IMR-90 (cell line): Measurements from ENCODE around the gene YTHDC2. TPM values are rescaled to one million over a fixed set of nuclear protein-coding genes. Genes with fewer than 3 reads are reported as not detected.

Source experiments
- ATAC-seq: fragments of 200-7000 bp; cut with Tn5 transposase; 2 replicates; pipeline ENCODE4 v1.9.1; 2020; ENCODE audit warnings: low read depth, mild to moderate bottlenecking, moderate library complexity
- BruUV-seq: library from RNA; stranded (reverse); fragments of 400-500 nt; replicated peaks from 2 replicates; lab custom pipeline; 2021; lab: Mats Ljungman, UMichigan
- CTCF ChIA-PET: fragments of 300-600 bp; formaldehyde crosslinking; extraction: SDS; loops from one replicate; lab custom pipeline; 2021; ENCODE audit warnings: antibody characterized with exemption; lab: Yijun Ruan, JAX
- POLR2A ChIA-PET: fragments of 300-600 bp; sonication (Branson Sonifier 250); formaldehyde crosslinking; loops from one replicate; lab custom pipeline; 2022; ENCODE audit warnings: antibody characterized with exemption; ENCODE audit not compliant: unreplicated experiment; lab: Charles Lee
- DNase-seq: peaks from one replicate; pipeline ENCODE4 v3.0.0; 2013
- H2AFZ ChIP-seq: replicated peaks from 2 replicates; pipeline ENCODE3; 2013; ENCODE audit warnings: low read length, mild to moderate bottlenecking; ENCODE audit not compliant: poor library complexity
- H2AK5ac ChIP-seq: 2 replicates; pipeline ENCODE4 v1.6.1; 2013; ENCODE audit warnings: low read depth, low read length, inconsistent platforms
- H2AK9ac ChIP-seq: replicated peaks from 2 replicates; pipeline ENCODE3; 2013; ENCODE audit warnings: mild to moderate bottlenecking, low read depth, low read length, moderate library complexity; ENCODE audit not compliant: poor library complexity
- H2BK120ac ChIP-seq: 2 replicates; pipeline ENCODE4 v1.6.1; 2013; ENCODE audit warnings: low read depth, low read length, inconsistent platforms
- H2BK15ac ChIP-seq: 3 replicates; pipeline ENCODE4 v1.6.1; 2013; ENCODE audit warnings: low read depth, low read length, inconsistent platforms
- H2BK20ac ChIP-seq: 2 replicates; pipeline ENCODE4 v1.6.1; 2013; ENCODE audit warnings: low read depth, mild to moderate bottlenecking, inconsistent platforms, low read length, moderate library complexity
- H2BK5ac ChIP-seq: 2 replicates; pipeline ENCODE4 v1.6.1; 2013; ENCODE audit warnings: mild to moderate bottlenecking, low read depth, low read length, inconsistent platforms; ENCODE audit not compliant: poor library complexity, severe bottlenecking
- H3K14ac ChIP-seq: replicated peaks from 2 replicates; pipeline ENCODE4 v1.6.1; 2013; ENCODE audit warnings: low read depth, low read length, inconsistent platforms
- H3K18ac ChIP-seq: 2 replicates; pipeline ENCODE4 v1.6.1; 2013; ENCODE audit warnings: low read depth, low read length, control low read depth
- H3K23ac ChIP-seq: 2 replicates; pipeline ENCODE4 v1.6.1; 2013; ENCODE audit warnings: low read depth, low read length, inconsistent platforms
- H3K27ac ChIP-seq: 2 replicates; pipeline ENCODE4 v1.5.1; 2013; ENCODE audit warnings: mild to moderate bottlenecking, control low read depth, low read length; ENCODE audit not compliant: insufficient read depth
- H3K27me3 ChIP-seq: 2 replicates; pipeline ENCODE4 v1.6.1; 2013; ENCODE audit warnings: low read length; ENCODE audit not compliant: control insufficient read depth, insufficient read depth
- H3K36me3 ChIP-seq: 2 replicates; pipeline ENCODE4 v1.6.1; 2013; ENCODE audit warnings: low read length, mixed read lengths; ENCODE audit not compliant: control insufficient read depth, insufficient read depth
- H3K4ac ChIP-seq: 2 replicates; pipeline ENCODE4 v1.6.1; 2013; ENCODE audit warnings: low read depth, low read length, inconsistent platforms
- H3K4me1 ChIP-seq: 2 replicates; pipeline ENCODE4 v1.6.1; 2013; ENCODE audit warnings: low read length, mixed read lengths; ENCODE audit not compliant: control insufficient read depth, insufficient read depth
- H3K4me2 ChIP-seq: 2 replicates; pipeline ENCODE4 v1.6.1; 2013; ENCODE audit warnings: low read depth, mild to moderate bottlenecking, control low read depth, low read length, moderate library complexity
- H3K4me3 ChIP-seq: 2 replicates; pipeline ENCODE4 v1.5.1; 2013; ENCODE audit warnings: low read depth, mild to moderate bottlenecking, control low read depth, low read length, moderate library complexity; ENCODE audit not compliant: insufficient read depth
- H3K56ac ChIP-seq: 2 replicates; pipeline ENCODE4 v1.6.1; 2013; ENCODE audit warnings: low read length, inconsistent platforms; ENCODE audit not compliant: insufficient read depth; ENCODE audit errors: extremely low read depth
- H3K79me1 ChIP-seq, 2 experiments: 2 replicates each; pipeline ENCODE4 v1.6.1; 2013; ENCODE audit warnings: low read length in 2 of 2, inconsistent platforms in 1 of 2, low read depth in 1 of 2
- H3K9ac ChIP-seq: 2 replicates; pipeline ENCODE4 v1.6.1; 2013; ENCODE audit warnings: low read depth, low read length, control low read depth
- H3K9me1 ChIP-seq: 2 replicates; pipeline ENCODE4 v1.6.1; 2013; ENCODE audit warnings: low read length, inconsistent platforms; ENCODE audit not compliant: insufficient read depth
- H3K9me3 ChIP-seq: 2 replicates; pipeline ENCODE4 v1.6.1; 2013; ENCODE audit warnings: low read length; ENCODE audit not compliant: control insufficient read depth, insufficient read depth
- H4K20me1 ChIP-seq: 2 replicates; pipeline ENCODE4 v1.6.1; 2013; ENCODE audit warnings: low read length, inconsistent platforms; ENCODE audit not compliant: insufficient read depth
- H4K5ac ChIP-seq: 2 replicates; pipeline ENCODE4 v1.6.1; 2013; ENCODE audit warnings: mild to moderate bottlenecking, low read depth, low read length, control low read depth
- H4K8ac ChIP-seq, 2 experiments: 2 replicates each; pipeline ENCODE4 v1.6.1; 2013; ENCODE audit warnings: low read depth in 2 of 2, low read length in 2 of 2, control low read depth in 1 of 2, inconsistent platforms in 1 of 2
- H4K91ac ChIP-seq: 2 replicates; pipeline ENCODE4 v1.6.1; 2013; ENCODE audit warnings: low read depth, low read length, inconsistent platforms; ENCODE audit not compliant: insufficient read depth
- BHLHE40 ChIP-seq: fragments of 150-350 bp; IDR thresholded peaks from 2 replicates; pipeline ENCODE4 v1.6.1; 2016; ENCODE audit warnings: mild to moderate bottlenecking, low read depth, low read length
- CEBPB ChIP-seq: IDR thresholded peaks from 2 replicates; pipeline ENCODE4 v1.6.1; 2012; ENCODE audit warnings: low read depth, low read length, improper control_type of control experiment
- CHD1 ChIP-seq: IDR thresholded peaks from 2 replicates; pipeline ENCODE4 v1.6.1; 2012; ENCODE audit warnings: low read depth, low read length, improper control_type of control experiment
- CTCF ChIP-seq: conservative IDR thresholded peaks from 2 replicates; pipeline ENCODE4 v1.5.1; 2012; ENCODE audit warnings: mild to moderate bottlenecking, low read depth, low read length, improper control_type of control experiment
- ELK1 ChIP-seq: fragments of 150-350 bp; IDR thresholded peaks from 2 replicates; pipeline ENCODE4 v1.6.1; 2016; ENCODE audit warnings: low read depth, mild to moderate bottlenecking, low read length, moderate library complexity, borderline replicate concordance
- FOS ChIP-seq: fragments of 150-350 bp; IDR thresholded peaks from 2 replicates; pipeline ENCODE4 v1.6.1; 2016; ENCODE audit warnings: low read depth, low read length
- MAFK ChIP-seq: IDR thresholded peaks from 2 replicates; pipeline ENCODE4 v1.6.1; 2012; ENCODE audit warnings: low read depth, low read length, improper control_type of control experiment
- MAZ ChIP-seq: IDR thresholded peaks from 2 replicates; pipeline ENCODE4 v1.6.1; 2012; ENCODE audit warnings: low read depth, mild to moderate bottlenecking, low read length, improper control_type of control experiment, moderate library complexity, borderline replicate concordance
- MXI1 ChIP-seq: IDR thresholded peaks from 2 replicates; pipeline ENCODE4 v1.6.1; 2012; ENCODE audit warnings: low read depth, mild to moderate bottlenecking, low read length, moderate library complexity, borderline replicate concordance
- NFE2L2 ChIP-seq: fragments of 150-350 bp; IDR thresholded peaks from 2 replicates; pipeline ENCODE4 v1.6.1; 2016; ENCODE audit warnings: low read depth, mild to moderate bottlenecking, low read length
- POLR2A ChIP-seq: IDR thresholded peaks from 2 replicates; pipeline ENCODE4 v1.6.1; 2012; ENCODE audit warnings: mild to moderate bottlenecking, low read depth, low read length
- RAD21 ChIP-seq: IDR thresholded peaks from 2 replicates; pipeline ENCODE4 v1.6.1; 2012; ENCODE audit warnings: low read length, improper control_type of control experiment
- RCOR1 ChIP-seq: IDR thresholded peaks from 2 replicates; pipeline ENCODE4 v1.6.1; 2012; ENCODE audit warnings: mild to moderate bottlenecking, low read length, improper control_type of control experiment; ENCODE audit not compliant: insufficient replicate concordance
- RFX5 ChIP-seq: IDR thresholded peaks from 2 replicates; pipeline ENCODE4 v1.8.0; 2012; ENCODE audit warnings: low read depth, mild to moderate bottlenecking, low read length, moderate library complexity
- SMC3 ChIP-seq: fragments of 150-350 bp; IDR thresholded peaks from 2 replicates; pipeline ENCODE4 v1.6.1; 2016; ENCODE audit warnings: low read depth, mild to moderate bottlenecking, antibody characterized with exemption, low read length, moderate library complexity
- WGBS, 2 experiments: methylation state at CpG; one replicate each; pipeline versions ENCODE4 v1.1.5 to v1.1.7; 2013; ENCODE audit warnings: missing lambda C conversion rate in 2 of 2; ENCODE audit not compliant: insufficient read length in 1 of 2; ENCODE audit errors: extremely low coverage in 2 of 2; 5-methylcytosine and 5-hydroxymethylcytosine counted together
- dilution Hi-C: fragments of 300-500 bp; cut with HindIII; formaldehyde crosslinking; loops from one replicate; pipeline ENCODE4 v1.14.3; 2018; ENCODE audit warnings: low sequenced_read_pairs; ENCODE audit not compliant: unreplicated experiment
- in situ Hi-C: fragments of 300-500 bp; cut with MboI; formaldehyde crosslinking; loops from 3 replicates; pipeline ENCODE4 v1.14.3; 2019; ENCODE audit warnings: low sequenced_read_pairs, inconsistent platforms, mixed read lengths
- intact Hi-C: fragments of 100-400 bp; cut with micrococcal nuclease; formaldehyde crosslinking; loops from 2 replicates; pipeline ENCODE4 v1.10.0; 2022
- polyA plus RNA-seq, 3 experiments: library from polyadenylated mRNA; depleted of rRNA; stranded (reverse); fragments of >200 nt; gene quantifications; 2 replicates each; pipeline ENCODE4 v1.2.3, GENCODE V29; 2012; ENCODE audit warnings: low replicate concordance in 1 of 3
- total RNA-seq: library from RNA; depleted of rRNA; stranded (reverse); fragments of >200 nt; gene quantifications from 2 replicates; pipeline ENCODE4 v1.2.3, GENCODE V29; 2012
- TF ChIP-seq, protein P1 (sequence below): fragments of 150-350 bp; IDR thresholded peaks from 2 replicates; pipeline ENCODE4 v1.6.1; 2017; ENCODE audit warnings: mild to moderate bottlenecking, antibody characterized with exemption, low read length, low read depth

Gene YTHDC2
- total and polyA plus RNA-seq, 2 of the 4 experiments (the other 2 are of a cell fraction): 6.5 to 13.4 TPM

DNA sequence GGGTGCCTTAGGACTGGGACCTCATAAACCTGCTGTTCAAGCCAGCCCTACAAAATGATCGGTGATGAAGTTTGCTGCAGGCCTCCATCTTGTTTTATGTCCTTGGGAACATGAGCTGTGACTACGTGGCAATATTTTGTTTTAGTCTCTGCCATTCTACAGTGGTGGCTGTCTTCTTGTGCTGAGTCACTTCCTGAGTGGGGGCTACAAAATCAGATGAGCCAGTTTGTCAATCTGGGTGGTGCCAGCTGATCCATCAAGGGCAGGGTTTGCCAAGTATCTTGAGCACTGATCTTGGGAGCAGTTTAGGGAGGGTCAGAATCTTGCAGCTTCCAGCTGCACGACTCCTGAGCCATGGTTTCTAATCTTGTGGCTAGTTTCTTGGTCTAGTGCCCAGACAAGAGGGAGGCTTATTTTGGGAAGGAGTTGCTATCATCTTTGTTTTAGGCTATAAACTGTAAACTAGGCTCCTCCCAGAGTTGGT lies 94.7 kb downstream of the YTHDC2 start:
- Histone ChIP-seq H3K14ac (no peak overlapping the region), H3K27me3 (no peaks in the 10 kb centered on the region; the same call in 1 of the 2 replicates), H2BK120ac (0 out of 2 replicates have a peak overlapping the region, but pooled peaks have one; percentile 12), H3K56ac (no peak overlapping the region), H3K23ac (no peak overlapping the region), H3K9me1 (no peaks in the 10 kb centered on the region), H3K36me3 (no peaks in the 10 kb centered on the region), H3K9me3 (no peaks in the 10 kb centered on the region), H2AK5ac (no peak overlapping the region), H3K4me2 (no peak overlapping the region), H2BK5ac (no peak overlapping the region), H3K4me1 (peaks cover 6% of the 10 kb centered on the region; the same call in 1 of the 2 replicates), H3K4me3 (no peak overlapping the region), H3K9ac (no peak overlapping the region; the same call in 1 of the 2 replicates), H3K27ac (no peak overlapping the region), H2BK15ac (no peak overlapping the region), H4K5ac (no peak overlapping the region), H3K79me1 (no peaks in the 10 kb centered on the region), H2AFZ (peak overlapping the region; percentile 12), H4K91ac (no peak overlapping the region), H4K20me1 (no peaks in the 10 kb centered on the region), H2AK9ac (no peak overlapping the region), H4K8ac (peak overlapping the region; percentile 4 to 41; a peak in 2 of 4 replicates), H3K18ac (no peak overlapping the region), H2BK20ac (no peak overlapping the region), H3K4ac (no peak overlapping the region)
- no peak for TF ChIP-seq MAFK
- no peak for TF ChIP-seq BHLHE40
- TF ChIP-seq SMC3: no peak
- TF ChIP-seq POLR2A: no peak
- TF ChIP-seq FOS: no peak
- no peak for TF ChIP-seq MAZ
- TF ChIP-seq ELK1: no peak
- TF ChIP-seq RCOR1: no peak
- TF ChIP-seq MXI1: no peak
- TF ChIP-seq, protein P1, sequence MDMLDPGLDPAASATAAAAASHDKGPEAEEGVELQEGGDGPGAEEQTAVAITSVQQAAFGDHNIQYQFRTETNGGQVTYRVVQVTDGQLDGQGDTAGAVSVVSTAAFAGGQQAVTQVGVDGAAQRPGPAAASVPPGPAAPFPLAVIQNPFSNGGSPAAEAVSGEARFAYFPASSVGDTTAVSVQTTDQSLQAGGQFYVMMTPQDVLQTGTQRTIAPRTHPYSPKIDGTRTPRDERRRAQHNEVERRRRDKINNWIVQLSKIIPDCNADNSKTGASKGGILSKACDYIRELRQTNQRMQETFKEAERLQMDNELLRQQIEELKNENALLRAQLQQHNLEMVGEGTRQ: no peak
- no peak for TF ChIP-seq CTCF
- no peak for TF ChIP-seq RFX5
- TF ChIP-seq NFE2L2: no peak
- no peak for TF ChIP-seq CHD1
- no peak for TF ChIP-seq RAD21
- TF ChIP-seq CEBPB: no peak
- ATAC-seq (no peak; the same call in 1 of the 2 replicates), DNase-seq (peak; percentile 43)
- dilution Hi-C loops: no loop called here
- intact Hi-C loops: no loop called here
- 100% methylated on average over 1 of the region's 3 CpGs; no CpG with 5 or more reads in 1 of the 2 experiments for WGBS, 2 experiments
- BruUV-seq: no TSS peak
- POLR2A ChIA-PET: no interaction called here
- in situ Hi-C loops: loop anchor here (5.0 to 25.0 kb wide), 4 partner anchors 233 to 1433 kb away; no protein-coding TSS in a partner anchor
- CTCF ChIA-PET: interaction anchor here (0.6 kb wide), 1 partner anchor 599 kb away, joined by 5 read pairs; no protein-coding TSS in a partner anchor
